Gastrocnemius medialis (tissue), 4 donors: ENCODE results near the gene PDZK1IP1. TPM values are rescaled to one million over a fixed set of nuclear protein-coding genes. Genes with fewer than 3 reads are reported as not detected.

Experiments
- ATAC-seq, 2 donors: fragments of 150-250 bp; one replicate each; pipeline ENCODE4 v1.9.1; 2016
- DNase-seq, 2 donors: peaks; one replicate each; pipeline ENCODE4 v3.0.0-alpha.2; 2019
- H3K27ac ChIP-seq, 4 donors: fragments of 200-600 bp; sonication (generic); 1 replicate in 1 of 4; 2 replicates in 3 of 4; pipeline ENCODE4 v1.5.1; 2016 to 2018; ENCODE audit warnings: mild to moderate bottlenecking in 2 of 4, moderate library complexity in 1 of 4
- H3K27me3 ChIP-seq, 3 donors: fragments of 200-600 bp; sonication (generic) in 2 of 3; 1 replicate in 1 of 3; 2 replicates in 2 of 3; pipeline versions ENCODE4 v1.5.1 to v1.6.0; 2016 to 2019; ENCODE audit warnings: mild to moderate bottlenecking in 1 of 3, moderate library complexity in 1 of 3
- H3K36me3 ChIP-seq, 2 donors: fragments of 200-600 bp; sonication (generic) in 1 of 2; one replicate each; pipeline ENCODE4 v1.5.1; 2017 to 2018
- H3K4me1 ChIP-seq, 2 donors: fragments of 200-600 bp; sonication (generic) in 1 of 2; one replicate each; pipeline ENCODE4 v1.5.1; 2016 to 2017; ENCODE audit warnings: mild to moderate bottlenecking in 2 of 2
- H3K4me3 ChIP-seq, 4 donors: fragments of 200-600 bp; sonication (generic) in 3 of 4; 1 replicate in 1 of 4; 2 replicates in 3 of 4; pipeline ENCODE4 v1.5.1; 2016 to 2019; ENCODE audit warnings: mild to moderate bottlenecking in 2 of 4
- H3K9me3 ChIP-seq, 3 donors: fragments of 200-600 bp; sonication (generic) in 2 of 3; 1 replicate in 1 of 3; 2 replicates in 2 of 3; pipeline ENCODE4 v1.5.1; 2016 to 2019
- POLR2A ChIP-seq, 2 donors: fragments of 450-650 bp; IDR thresholded peaks; one replicate each; pipeline ENCODE4 v1.6.1; 2017; ENCODE audit warnings: antibody characterized with exemption in 2 of 2, mild to moderate bottlenecking in 2 of 2, moderate library complexity in 2 of 2
- in situ Hi-C, 4 donors: fragments of 200-750 bp; cut with MboI; loops; one replicate each; pipeline versions ENCODE4 v1.15.0 to v1.8.0; 2017; ENCODE audit warnings: low sequenced_read_pairs in 4 of 4
- intact Hi-C: fragments of 100-400 bp; cut with DNase I; formaldehyde crosslinking; loops from one replicate; pipeline ENCODE4 v1.15.1; 2023; ENCODE audit warnings: low total_unique reads
- total RNA-seq, 4 donors: library from RNA; depleted of rRNA; stranded (reverse); fragments of >200 nt; gene quantifications; one replicate each; pipeline versions ENCODE4 v1.1.0 to v1.2.3, GENCODE V29; 2016
- TF ChIP-seq, protein P1 (sequence below), 5 experiments: fragments of 450-650 bp in 3 of 5; fragments of 200-600 bp in 2 of 5; sonication (generic) in 2 of 5; IDR thresholded peaks in 4 of 5; conservative IDR thresholded peaks in 1 of 5; 1 replicate in 4 of 5; 2 replicates in 1 of 5; pipeline ENCODE4 v1.5.1; 2016 to 2019; ENCODE audit warnings: antibody characterized with exemption in 5 of 5, mild to moderate bottlenecking in 3 of 5, moderate library complexity in 3 of 5

PDZK1IP1 gene
- total RNA-seq, 4 donors from 2014 or later = 1.8 to 10.9 (median 3.9) TPM; not detected in 1

DNA sequence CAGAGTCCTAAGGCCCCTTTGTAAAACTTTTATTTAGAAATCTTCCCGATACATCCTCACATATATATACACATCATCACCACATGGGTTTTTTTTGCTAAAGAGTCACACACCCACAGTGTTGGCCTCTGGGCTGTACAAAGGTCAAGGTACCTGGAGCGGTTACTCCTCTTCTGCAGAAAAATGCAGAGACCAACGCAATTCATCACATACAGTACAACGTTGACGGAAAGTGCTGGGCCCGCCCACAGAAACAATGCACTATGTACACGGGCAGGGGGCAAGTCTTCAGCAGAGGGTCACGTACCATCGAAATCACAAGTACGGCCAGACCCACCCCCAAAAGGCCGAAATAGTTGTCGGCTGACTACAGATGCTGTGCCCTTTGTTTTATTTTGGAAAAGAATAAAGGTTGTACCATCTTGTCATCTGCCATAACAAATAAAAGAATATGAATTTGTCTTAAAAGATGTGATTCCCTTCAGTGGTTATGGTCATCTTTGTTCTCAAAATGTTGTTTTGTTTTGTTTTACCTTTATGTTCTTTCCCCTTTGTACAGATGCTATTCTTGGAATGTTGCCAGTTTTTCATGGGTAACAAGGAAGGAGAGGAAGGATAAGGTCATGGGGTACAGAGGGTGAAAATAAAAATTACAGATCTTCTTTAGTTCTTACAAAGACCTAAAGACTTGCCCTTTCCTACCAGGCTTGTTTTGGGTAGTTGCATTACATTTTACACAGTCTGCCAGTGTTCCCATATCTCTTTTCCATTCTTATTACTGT is 26.6 kb upstream of the PDZK1IP1 start:
- intact Hi-C loops = no loop called here
- in situ Hi-C loops = no loop called here
- ATAC-seq = no peak

DNA sequence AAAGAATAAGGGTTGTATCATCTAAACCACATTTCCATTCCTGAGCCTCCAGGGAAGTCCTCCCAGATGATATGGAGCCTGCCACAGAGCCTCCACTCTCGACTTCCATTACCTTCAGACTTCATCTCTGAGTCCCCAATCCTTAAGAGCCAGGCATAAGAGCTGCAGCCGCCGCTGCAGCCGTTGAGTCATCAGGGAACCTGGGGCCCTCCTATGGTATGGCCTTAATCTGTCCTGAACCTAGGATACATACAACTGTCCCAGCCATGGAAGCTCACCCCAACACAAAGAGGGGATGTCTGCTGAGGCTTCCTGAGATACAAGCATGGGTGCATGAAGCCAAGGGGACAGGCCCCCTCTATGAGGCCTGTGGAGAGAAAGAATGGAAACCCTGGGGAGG is 25.9 kb upstream of the PDZK1IP1 start:
- TF ChIP-seq, protein P1, sequence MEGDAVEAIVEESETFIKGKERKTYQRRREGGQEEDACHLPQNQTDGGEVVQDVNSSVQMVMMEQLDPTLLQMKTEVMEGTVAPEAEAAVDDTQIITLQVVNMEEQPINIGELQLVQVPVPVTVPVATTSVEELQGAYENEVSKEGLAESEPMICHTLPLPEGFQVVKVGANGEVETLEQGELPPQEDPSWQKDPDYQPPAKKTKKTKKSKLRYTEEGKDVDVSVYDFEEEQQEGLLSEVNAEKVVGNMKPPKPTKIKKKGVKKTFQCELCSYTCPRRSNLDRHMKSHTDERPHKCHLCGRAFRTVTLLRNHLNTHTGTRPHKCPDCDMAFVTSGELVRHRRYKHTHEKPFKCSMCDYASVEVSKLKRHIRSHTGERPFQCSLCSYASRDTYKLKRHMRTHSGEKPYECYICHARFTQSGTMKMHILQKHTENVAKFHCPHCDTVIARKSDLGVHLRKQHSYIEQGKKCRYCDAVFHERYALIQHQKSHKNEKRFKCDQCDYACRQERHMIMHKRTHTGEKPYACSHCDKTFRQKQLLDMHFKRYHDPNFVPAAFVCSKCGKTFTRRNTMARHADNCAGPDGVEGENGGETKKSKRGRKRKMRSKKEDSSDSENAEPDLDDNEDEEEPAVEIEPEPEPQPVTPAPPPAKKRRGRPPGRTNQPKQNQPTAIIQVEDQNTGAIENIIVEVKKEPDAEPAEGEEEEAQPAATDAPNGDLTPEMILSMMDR (IDR thresholded peaks at IDR 0.05 in 4 of 5, conservative IDR thresholded peaks at IDR 0.05 in 1 of 5) = no peak
- no peak for TF ChIP-seq POLR2A (IDR thresholded peaks at IDR 0.05)
- Histone ChIP-seq H3K27me3 (no peaks in the 10 kb centered on the region), H3K27ac (no peak overlapping the region), H3K4me1 (no peaks in the 10 kb centered on the region), H3K4me3 (no peak overlapping the region), H3K36me3 (no peaks in the 10 kb centered on the region), H3K9me3 (no peaks in the 10 kb centered on the region)
- ATAC-seq = no peak
- in situ Hi-C loops = no loop called here
- intact Hi-C loops = no loop called here
- no peak for DNase-seq

More for the DNA sequence above, 26.6 kb upstream of the PDZK1IP1 start:
- no peaks in the 10 kb centered on the region for H3K27me3 ChIP-seq
- no peak overlapping the region for H3K27ac ChIP-seq
- no peak for DNase-seq
- H3K9me3 ChIP-seq = no peaks in the 10 kb centered on the region
- no peak overlapping the region for H3K4me3 ChIP-seq
- no peaks in the 10 kb centered on the region for H3K36me3 ChIP-seq
- H3K4me1 ChIP-seq = no peaks in the 10 kb centered on the region
- no peak for TF ChIP-seq POLR2A (IDR thresholded peaks at IDR 0.05)

DNA sequence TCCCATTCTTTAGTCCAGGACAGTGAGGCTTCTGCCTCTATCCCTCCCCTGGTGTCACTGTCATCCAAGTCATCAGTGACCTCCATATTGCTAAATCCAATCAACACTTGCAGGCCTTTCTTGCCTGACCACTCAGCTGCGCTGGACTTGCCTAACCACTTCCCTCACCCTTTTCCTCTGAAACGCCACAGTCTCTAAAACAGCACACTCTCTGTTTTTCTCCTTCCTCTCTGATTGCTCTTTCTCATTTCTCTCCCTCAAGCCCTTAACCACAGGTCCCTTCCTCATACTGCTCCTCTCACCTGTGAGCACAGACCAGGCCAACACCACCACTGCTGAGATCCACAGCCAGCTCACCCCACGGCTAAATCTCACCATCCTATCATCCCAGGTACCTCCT is 24.7 kb upstream of the PDZK1IP1 start:
- Histone ChIP-seq H3K27me3 (no peaks in the 10 kb centered on the region), H3K4me1 (no peaks in the 10 kb centered on the region), H3K4me3 (no peak overlapping the region), H3K36me3 (no peaks in the 10 kb centered on the region), H3K9me3 (no peaks in the 10 kb centered on the region), H3K27ac (no peak overlapping the region)
- ATAC-seq (no peak), DNase-seq (no peak)
- TF ChIP-seq, protein P1 (IDR thresholded peaks at IDR 0.05 in 4 of 5, conservative IDR thresholded peaks at IDR 0.05 in 1 of 5) = no peak
- TF ChIP-seq POLR2A (IDR thresholded peaks at IDR 0.05) = no peak
- in situ Hi-C loops (no loop called here), intact Hi-C loops (no loop called here)

DNA sequence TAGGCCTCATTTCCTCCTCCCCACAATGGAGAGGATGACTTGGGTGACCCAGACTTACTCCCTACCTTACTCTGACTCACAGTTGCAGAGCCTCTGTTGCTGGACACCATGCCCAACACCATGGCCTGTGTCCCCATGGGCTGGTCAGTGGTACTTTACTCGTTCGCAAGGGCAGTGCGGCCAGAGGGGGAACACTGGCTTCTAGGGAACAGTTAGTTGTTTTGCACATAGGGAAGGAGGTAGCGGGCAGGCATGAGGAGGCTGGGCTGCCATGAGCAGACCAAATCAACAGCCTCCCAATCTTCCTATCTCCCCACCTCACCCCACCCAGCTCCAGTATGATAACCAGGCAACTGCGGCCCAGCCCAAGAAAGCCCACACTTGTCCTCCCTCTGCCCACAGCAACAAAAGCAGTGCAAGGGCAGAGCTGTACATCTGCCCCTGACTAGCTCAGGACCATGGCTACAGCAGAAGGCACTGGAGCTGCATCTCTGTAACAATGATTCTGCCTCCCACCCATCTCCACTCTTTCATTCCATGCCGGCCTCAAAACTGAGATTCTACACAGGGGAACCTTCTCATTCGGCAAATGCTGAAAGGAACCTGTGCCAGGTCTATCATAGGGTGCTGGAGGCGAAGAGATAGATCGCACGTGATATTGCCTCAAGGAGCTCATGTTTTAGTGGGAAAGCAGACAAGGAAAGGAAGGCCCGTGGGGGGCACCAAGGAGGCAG is 23.6 kb upstream of the PDZK1IP1 start:
- no peaks in the 10 kb centered on the region for H3K27me3 ChIP-seq
- DNase-seq (no peak), ATAC-seq (no peak)
- H3K36me3 ChIP-seq = no peaks in the 10 kb centered on the region
- no peaks in the 10 kb centered on the region for H3K9me3 ChIP-seq
- in situ Hi-C loops (no loop called here), intact Hi-C loops (no loop called here)
- no peak overlapping the region for H3K4me3 ChIP-seq
- H3K4me1 ChIP-seq = no peaks in the 10 kb centered on the region
- TF ChIP-seq, protein P1 (IDR thresholded peaks at IDR 0.05 in 4 of 5, conservative IDR thresholded peaks at IDR 0.05 in 1 of 5) = no peak
- no peak for TF ChIP-seq POLR2A (IDR thresholded peaks at IDR 0.05)
- peak overlapping the region in 1 of 4 donors; percentile 58 for H3K27ac ChIP-seq

DNA sequence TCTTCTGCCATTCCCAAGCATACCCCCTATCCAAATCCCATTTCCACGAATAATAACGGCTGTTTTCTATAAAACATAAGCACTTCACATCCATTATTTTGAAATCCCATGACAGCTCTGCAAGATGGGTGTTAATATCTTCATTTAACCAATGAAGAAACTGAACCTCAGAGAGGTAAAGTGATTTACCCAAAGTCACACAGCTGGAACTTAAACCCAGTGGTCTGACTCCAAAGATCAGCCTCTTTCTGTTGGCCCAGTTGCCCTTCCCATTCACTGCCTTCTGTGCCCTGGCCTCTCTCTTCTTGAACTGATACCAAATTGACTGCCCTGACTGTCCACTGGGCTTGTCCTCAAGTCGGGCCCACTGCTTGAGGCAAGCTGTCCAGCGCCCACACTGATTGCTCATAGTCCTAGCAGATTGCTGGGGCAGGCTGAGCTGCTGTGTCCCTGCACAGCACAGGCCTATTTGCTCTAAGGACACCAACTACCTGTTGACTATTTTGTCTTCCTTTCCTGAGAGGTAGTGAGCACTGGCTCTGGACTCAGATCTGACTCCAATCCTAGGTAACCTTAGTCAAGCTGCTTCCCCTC is 22.9 kb upstream of the PDZK1IP1 start:
- H3K4me3 ChIP-seq = no peak overlapping the region
- H3K27me3 ChIP-seq = no peaks in the 10 kb centered on the region
- DNase-seq (no peak), ATAC-seq (no peak)
- peak overlapping the region in 3 of 4 donors; percentile 41 to 62 (median 58) for H3K27ac ChIP-seq
- no peaks in the 10 kb centered on the region for H3K9me3 ChIP-seq
- H3K36me3 ChIP-seq = no peaks in the 10 kb centered on the region
- TF ChIP-seq, protein P1 (IDR thresholded peaks at IDR 0.05 in 4 of 5, conservative IDR thresholded peaks at IDR 0.05 in 1 of 5) = no peak
- TF ChIP-seq POLR2A (IDR thresholded peaks at IDR 0.05) = no peak
- intact Hi-C loops (no loop called here), in situ Hi-C loops (no loop called here)
- no peaks in the 10 kb centered on the region for H3K4me1 ChIP-seq
